Measurements from ENCODE around the gene PCF11.
"Not testable (repeated sequence)": the region's sequence is repeated elsewhere in the genome, so short reads cannot be mapped to it uniquely, and the experiment has no call there.

The PCF11 gene

GRCh38 chr11:83122766-83123165 is 34.2 kb upstream of the PCF11 start:
- H3K4me3 ChIP-seq (ENCODE audit: low read length in 2 of 2), result no peak overlapping the region
- H3K4me1 ChIP-seq (ENCODE audit: control insufficient read depth in 2 of 2, insufficient read depth in 2 of 2, low read length in 2 of 2), result peaks cover 0 to 3% of the 10 kb centered on the region in 2 donors
- no peak overlapping the region for H3K9ac ChIP-seq (ENCODE audit: low read depth in 1 of 2, low read length in 2 of 2)
- no peaks in the 10 kb centered on the region for H3K27me3 ChIP-seq (ENCODE audit: control insufficient read depth in 2 of 2, insufficient read depth in 2 of 2, low read length in 2 of 2)
- no peaks in the 10 kb centered on the region for H3K36me3 ChIP-seq (ENCODE audit: control insufficient read depth in 2 of 2, insufficient read depth in 2 of 2, low read length in 2 of 2)
- H3K9me3 ChIP-seq (ENCODE audit: control insufficient read depth in 2 of 2, low read length in 2 of 2), result no peaks in the 10 kb centered on the region
- no peak overlapping the region for H3K27ac ChIP-seq (ENCODE audit: low read depth in 2 of 2, low read length in 2 of 2)

DNA sequence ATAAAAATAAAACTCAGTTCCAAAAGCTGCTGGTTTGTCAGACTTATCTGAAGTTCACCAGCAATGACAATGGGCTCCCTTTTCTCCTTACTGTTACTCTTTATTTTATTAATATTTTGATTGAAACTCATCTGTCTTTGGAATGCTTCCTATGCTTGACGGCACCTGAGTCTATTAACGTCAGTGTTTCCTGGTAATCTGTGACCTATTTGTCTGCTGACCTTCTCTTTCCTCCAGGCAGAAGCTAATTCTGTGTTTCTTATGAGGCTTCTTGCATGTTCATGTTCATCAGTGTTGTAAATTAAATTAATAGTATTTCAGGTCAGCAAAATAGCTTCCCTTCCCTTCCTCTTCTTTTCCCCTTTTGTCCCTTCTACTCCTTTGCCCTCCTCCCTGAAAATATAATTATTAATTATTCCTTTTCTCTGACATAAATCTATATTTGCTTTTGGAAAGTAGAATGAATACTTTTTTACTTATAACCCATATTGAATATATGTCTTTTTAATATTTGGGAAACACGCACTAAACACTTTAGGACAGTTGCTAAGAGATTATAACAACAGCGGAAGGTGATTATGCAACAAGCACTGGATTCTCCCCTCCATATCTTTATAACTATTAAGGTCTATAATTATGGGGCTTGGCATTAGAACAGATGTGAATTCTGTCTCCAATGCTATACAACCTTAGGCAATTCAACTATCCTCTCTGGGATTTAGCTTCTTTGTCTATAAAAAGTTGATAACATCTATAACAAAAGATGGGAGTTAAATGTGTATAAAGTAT is 32.1 kb upstream of the PCF11 start:
- Histone ChIP-seq H3K27me3 (ENCODE audit: control insufficient read depth in 2 of 2, insufficient read depth in 2 of 2, low read length in 2 of 2) (no peaks in the 10 kb centered on the region), H3K27ac (ENCODE audit: low read depth in 2 of 2, low read length in 2 of 2) (no peak overlapping the region), H3K36me3 (ENCODE audit: control insufficient read depth in 2 of 2, insufficient read depth in 2 of 2, low read length in 2 of 2) (no peaks in the 10 kb centered on the region), H3K9me3 (ENCODE audit: control insufficient read depth in 2 of 2, low read length in 2 of 2) (no peaks in the 10 kb centered on the region), H3K4me1 (ENCODE audit: control insufficient read depth in 2 of 2, insufficient read depth in 2 of 2, low read length in 2 of 2) (no peaks in the 10 kb centered on the region), H3K4me3 (ENCODE audit: low read length in 2 of 2) (no peak overlapping the region), H3K9ac (ENCODE audit: low read depth in 1 of 2, low read length in 2 of 2) (no peak overlapping the region)

- no peaks in the 10 kb centered on the region for H3K36me3 ChIP-seq (ENCODE audit: control insufficient read depth in 2 of 2, insufficient read depth in 2 of 2, low read length in 2 of 2)
- no peak overlapping the region for H3K27ac ChIP-seq (ENCODE audit: low read depth in 2 of 2, low read length in 2 of 2)
- no peaks in the 10 kb centered on the region for H3K9me3 ChIP-seq (ENCODE audit: control insufficient read depth in 2 of 2, low read length in 2 of 2)
Measured at GRCh38 chr11:83125577-83125976, 31.4 kb upstream of the PCF11 start.

DNA sequence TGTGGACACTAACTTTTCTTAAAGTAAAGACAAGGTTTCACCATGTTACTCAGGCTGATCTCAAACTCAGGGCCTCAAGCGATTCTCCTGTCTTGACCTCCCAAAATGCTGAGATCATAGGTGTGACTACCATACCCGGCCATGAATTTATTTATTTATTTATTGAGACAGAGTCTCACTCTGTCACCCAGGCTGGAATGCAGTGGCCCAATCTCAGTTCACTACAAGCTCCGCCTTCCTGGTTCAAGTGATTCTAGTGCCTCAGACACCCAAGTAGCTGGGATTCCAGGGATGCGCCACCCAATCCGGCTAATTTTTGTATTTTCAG is 29.7 kb upstream of the PCF11 start:
- H3K9ac ChIP-seq (ENCODE audit: low read depth in 1 of 2, low read length in 2 of 2), result no peak overlapping the region
- no peaks in the 10 kb centered on the region for H3K4me1 ChIP-seq (ENCODE audit: control insufficient read depth in 2 of 2, insufficient read depth in 2 of 2, low read length in 2 of 2)
- H3K27ac ChIP-seq (ENCODE audit: low read depth in 2 of 2, low read length in 2 of 2), result no peak overlapping the region
- H3K4me3 ChIP-seq (ENCODE audit: low read length in 2 of 2), result no peak overlapping the region
- H3K9me3 ChIP-seq (ENCODE audit: control insufficient read depth in 2 of 2, low read length in 2 of 2), result no peaks in the 10 kb centered on the region
- H3K27me3 ChIP-seq (ENCODE audit: control insufficient read depth in 2 of 2, insufficient read depth in 2 of 2, low read length in 2 of 2), result no peaks in the 10 kb centered on the region
- no peaks in the 10 kb centered on the region for H3K36me3 ChIP-seq (ENCODE audit: control insufficient read depth in 2 of 2, insufficient read depth in 2 of 2, low read length in 2 of 2)

More at GRCh38 chr11:83125577-83125976, 31.4 kb upstream of the PCF11 start:
- H3K9ac ChIP-seq (ENCODE audit: low read depth in 1 of 2, low read length in 2 of 2), result no peak overlapping the region
- H3K27me3 ChIP-seq (ENCODE audit: control insufficient read depth in 2 of 2, insufficient read depth in 2 of 2, low read length in 2 of 2), result no peaks in the 10 kb centered on the region
- no peaks in the 10 kb centered on the region for H3K4me1 ChIP-seq (ENCODE audit: control insufficient read depth in 2 of 2, insufficient read depth in 2 of 2, low read length in 2 of 2)
- no peak overlapping the region for H3K4me3 ChIP-seq (ENCODE audit: low read length in 2 of 2)

- H3K27ac ChIP-seq (ENCODE audit: low read depth in 2 of 2, low read length in 2 of 2), result no peak overlapping the region
- H3K4me3 ChIP-seq (ENCODE audit: low read length in 2 of 2), result no peak overlapping the region
- H3K27me3 ChIP-seq (ENCODE audit: control insufficient read depth in 2 of 2, insufficient read depth in 2 of 2, low read length in 2 of 2), result no peaks in the 10 kb centered on the region
- H3K4me1 ChIP-seq (ENCODE audit: control insufficient read depth in 2 of 2, insufficient read depth in 2 of 2, low read length in 2 of 2), result no peaks in the 10 kb centered on the region
- H3K9ac ChIP-seq (ENCODE audit: low read depth in 1 of 2, low read length in 2 of 2), result no peak overlapping the region
- no peaks in the 10 kb centered on the region for H3K36me3 ChIP-seq (ENCODE audit: control insufficient read depth in 2 of 2, insufficient read depth in 2 of 2, low read length in 2 of 2)
- H3K9me3 ChIP-seq (ENCODE audit: control insufficient read depth in 2 of 2, low read length in 2 of 2), result no peaks in the 10 kb centered on the region
Measured at GRCh38 chr11:83132191-83132590, 24.7 kb upstream of the PCF11 start.

- not testable (repeated sequence) for H3K27ac ChIP-seq (ENCODE audit: low read depth in 2 of 2, low read length in 2 of 2); H3K4me3 ChIP-seq (ENCODE audit: low read length in 2 of 2)
Measured at GRCh38 chr11:83133266-83133665, 23.7 kb upstream of the PCF11 start.

DNA sequence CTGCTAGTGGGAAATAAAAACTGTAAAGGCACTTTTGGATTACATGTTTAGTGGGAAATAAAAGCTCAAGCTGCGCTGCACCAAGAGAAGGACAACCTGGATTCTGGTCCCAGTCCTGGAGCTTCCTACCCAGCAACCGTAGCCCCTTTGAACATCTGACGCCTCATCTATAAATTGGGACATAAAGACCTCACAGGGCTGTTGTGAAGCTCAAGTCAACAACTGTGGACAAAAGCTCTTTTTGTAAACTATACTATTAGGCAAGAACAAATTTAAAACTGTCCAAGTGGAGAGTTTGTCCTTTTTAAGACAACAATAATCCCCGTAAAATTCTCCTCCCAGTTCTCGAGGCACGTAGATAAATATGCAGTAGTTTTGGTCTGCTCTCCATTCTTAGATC is 17.6 kb upstream of the PCF11 start:
- no peak overlapping the region for H3K27ac ChIP-seq (ENCODE audit: low read depth in 2 of 2, low read length in 2 of 2)
- no peaks in the 10 kb centered on the region for H3K27me3 ChIP-seq (ENCODE audit: control insufficient read depth in 2 of 2, insufficient read depth in 2 of 2, low read length in 2 of 2)
- no peaks in the 10 kb centered on the region for H3K4me1 ChIP-seq (ENCODE audit: control insufficient read depth in 2 of 2, insufficient read depth in 2 of 2, low read length in 2 of 2)
- no peaks in the 10 kb centered on the region for H3K36me3 ChIP-seq (ENCODE audit: control insufficient read depth in 2 of 2, insufficient read depth in 2 of 2, low read length in 2 of 2)
- H3K9me3 ChIP-seq (ENCODE audit: control insufficient read depth in 2 of 2, low read length in 2 of 2), result no peaks in the 10 kb centered on the region
- no peak overlapping the region for H3K9ac ChIP-seq (ENCODE audit: low read depth in 1 of 2, low read length in 2 of 2)
- H3K4me3 ChIP-seq (ENCODE audit: low read length in 2 of 2), result no peak overlapping the region

More at GRCh38 chr11:83133266-83133665, 23.7 kb upstream of the PCF11 start:
- not testable (repeated sequence) for H3K9me3 ChIP-seq (ENCODE audit: control insufficient read depth in 2 of 2, low read length in 2 of 2); H3K27me3 ChIP-seq (ENCODE audit: control insufficient read depth in 2 of 2, insufficient read depth in 2 of 2, low read length in 2 of 2); H3K4me1 ChIP-seq (ENCODE audit: control insufficient read depth in 2 of 2, insufficient read depth in 2 of 2, low read length in 2 of 2); H3K36me3 ChIP-seq (ENCODE audit: control insufficient read depth in 2 of 2, insufficient read depth in 2 of 2, low read length in 2 of 2); H3K9ac ChIP-seq (ENCODE audit: low read depth in 1 of 2, low read length in 2 of 2)

- Histone ChIP-seq H3K27ac (ENCODE audit: low read depth in 2 of 2, low read length in 2 of 2) (no peak overlapping the region), H3K9ac (ENCODE audit: low read depth in 1 of 2, low read length in 2 of 2) (no peak overlapping the region)
Measured at GRCh38 chr11:83140691-83141455, 16.1 kb upstream of the PCF11 start.

DNA sequence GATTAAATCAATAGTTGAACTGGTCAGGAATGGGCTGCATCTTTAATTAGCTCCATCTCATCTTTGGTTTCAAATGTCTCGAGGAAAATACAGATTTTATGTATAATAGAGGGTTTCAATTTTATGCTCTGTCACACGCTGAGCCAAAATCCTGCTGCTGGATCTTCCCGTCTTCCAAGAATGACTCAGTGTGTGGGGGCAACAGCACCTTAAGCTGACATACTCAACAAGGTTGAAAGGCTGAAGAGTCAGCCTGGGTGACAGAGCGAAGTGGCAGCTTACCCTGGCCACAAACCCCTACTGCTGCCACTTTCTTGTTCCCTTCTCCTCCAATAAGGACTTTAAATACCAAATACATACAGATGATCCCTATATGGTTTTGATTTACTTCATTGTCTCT is 9.0 kb upstream of the PCF11 start:
- Histone ChIP-seq H3K4me3 (ENCODE audit: low read length in 2 of 2) (no peak overlapping the region), H3K4me1 (ENCODE audit: control insufficient read depth in 2 of 2, insufficient read depth in 2 of 2, low read length in 2 of 2) (no peaks in the 10 kb centered on the region), H3K9ac (ENCODE audit: low read depth in 1 of 2, low read length in 2 of 2) (no peak overlapping the region), H3K27me3 (ENCODE audit: control insufficient read depth in 2 of 2, insufficient read depth in 2 of 2, low read length in 2 of 2) (no peaks in the 10 kb centered on the region), H3K27ac (ENCODE audit: low read depth in 2 of 2, low read length in 2 of 2) (no peak overlapping the region), H3K9me3 (ENCODE audit: control insufficient read depth in 2 of 2, low read length in 2 of 2) (no peaks in the 10 kb centered on the region), H3K36me3 (ENCODE audit: control insufficient read depth in 2 of 2, insufficient read depth in 2 of 2, low read length in 2 of 2) (no peaks in the 10 kb centered on the region)

More at GRCh38 chr11:83140691-83141455, 16.1 kb upstream of the PCF11 start:
- H3K27me3 ChIP-seq (ENCODE audit: control insufficient read depth in 2 of 2, insufficient read depth in 2 of 2, low read length in 2 of 2), result no peaks in the 10 kb centered on the region
- no peaks in the 10 kb centered on the region for H3K4me1 ChIP-seq (ENCODE audit: control insufficient read depth in 2 of 2, insufficient read depth in 2 of 2, low read length in 2 of 2)
- no peak overlapping the region for H3K4me3 ChIP-seq (ENCODE audit: low read length in 2 of 2)
- no peaks in the 10 kb centered on the region for H3K9me3 ChIP-seq (ENCODE audit: control insufficient read depth in 2 of 2, low read length in 2 of 2)
- no peaks in the 10 kb centered on the region for H3K36me3 ChIP-seq (ENCODE audit: control insufficient read depth in 2 of 2, insufficient read depth in 2 of 2, low read length in 2 of 2)

DNA sequence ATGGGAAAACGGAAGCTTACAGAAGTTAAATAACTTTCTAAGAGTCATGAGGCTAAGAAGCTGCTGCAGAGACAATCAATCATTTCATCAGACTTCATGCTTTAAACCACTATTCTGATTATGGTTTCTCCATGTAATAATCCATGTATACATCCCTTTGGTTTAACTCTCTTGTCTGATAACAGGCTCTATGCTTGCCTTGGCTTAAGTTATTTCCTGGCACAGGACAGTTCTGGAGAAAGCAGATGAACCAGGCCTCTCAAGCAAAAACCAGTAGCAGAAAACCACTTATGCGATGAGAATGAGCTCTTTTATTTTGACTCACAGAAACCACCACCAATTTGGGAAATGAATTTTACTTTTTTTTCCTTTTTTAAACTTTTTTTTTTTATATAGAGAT is 6.5 kb upstream of the PCF11 start:
- Histone ChIP-seq H3K9me3 (ENCODE audit: control insufficient read depth in 2 of 2, low read length in 2 of 2) (no peaks in the 10 kb centered on the region), H3K4me3 (ENCODE audit: low read length in 2 of 2) (no peak overlapping the region), H3K4me1 (ENCODE audit: control insufficient read depth in 2 of 2, insufficient read depth in 2 of 2, low read length in 2 of 2) (peaks cover 0 to 4% of the 10 kb centered on the region in 2 donors), H3K27me3 (ENCODE audit: control insufficient read depth in 2 of 2, insufficient read depth in 2 of 2, low read length in 2 of 2) (no peaks in the 10 kb centered on the region), H3K9ac (ENCODE audit: low read depth in 1 of 2, low read length in 2 of 2) (no peak overlapping the region), H3K27ac (ENCODE audit: low read depth in 2 of 2, low read length in 2 of 2) (no peak overlapping the region), H3K36me3 (ENCODE audit: control insufficient read depth in 2 of 2, insufficient read depth in 2 of 2, low read length in 2 of 2) (no peaks in the 10 kb centered on the region)
